HG02759 (cell line): Measurements from ENCODE around the gene ZNF69.
A peak's percentile ranks its signal among the peaks of the same experiment; 100 is the strongest.
"Not testable (repeated sequence)": the region's sequence is repeated elsewhere in the genome, so short reads cannot be mapped to it uniquely, and the experiment has no call there.

Source experiments
- ATAC-seq: cut with Tn5 transposase; IDR thresholded peaks from one replicate; pipeline ENCODE4 v1.9.1; 2021; ENCODE audit warnings: mild to moderate bottlenecking, moderate library complexity; ENCODE audit not compliant: unreplicated experiment

Gene ZNF69

DNA sequence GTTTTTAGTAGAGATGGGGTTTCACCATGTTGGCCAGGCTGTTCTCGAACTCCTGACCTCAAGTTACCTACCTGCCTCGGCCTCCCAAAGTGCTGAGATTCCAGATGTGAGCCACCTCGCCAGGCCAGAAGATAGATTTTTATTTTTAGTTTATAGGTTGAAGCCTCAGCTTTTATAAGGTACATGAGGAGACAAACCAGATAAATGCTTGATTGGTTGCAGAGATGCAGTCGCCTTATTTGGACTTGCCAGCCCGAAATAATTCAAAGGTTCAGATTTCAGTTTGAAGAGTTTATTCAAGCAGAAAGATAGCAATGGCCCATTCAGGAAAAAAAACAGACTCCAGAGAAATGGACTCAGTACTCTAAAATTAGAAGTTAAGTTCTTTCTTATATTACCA, 3.1 kb downstream of the ZNF69 start:
- ATAC-seq: no peak

DNA sequence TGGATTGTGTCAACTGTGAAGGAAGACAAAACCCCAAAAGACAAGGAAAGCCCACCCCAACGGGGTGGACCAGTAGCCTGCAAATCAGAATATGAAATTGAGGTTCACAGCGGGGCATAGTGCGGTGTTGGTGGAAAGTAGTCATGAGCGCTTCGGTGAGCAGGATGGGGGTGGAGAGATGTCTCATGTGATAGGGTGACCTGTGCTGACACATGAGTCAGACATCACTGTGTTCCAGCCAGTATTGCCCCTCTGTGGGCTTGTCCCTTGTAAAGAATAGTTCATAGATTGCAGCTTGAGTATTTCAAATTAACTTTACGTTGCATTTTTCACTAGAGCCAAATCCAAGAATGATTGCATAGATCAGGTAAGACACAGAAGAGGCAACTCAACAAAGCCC, 7.3 kb downstream of the ZNF69 start:
- no peak for ATAC-seq

DNA sequence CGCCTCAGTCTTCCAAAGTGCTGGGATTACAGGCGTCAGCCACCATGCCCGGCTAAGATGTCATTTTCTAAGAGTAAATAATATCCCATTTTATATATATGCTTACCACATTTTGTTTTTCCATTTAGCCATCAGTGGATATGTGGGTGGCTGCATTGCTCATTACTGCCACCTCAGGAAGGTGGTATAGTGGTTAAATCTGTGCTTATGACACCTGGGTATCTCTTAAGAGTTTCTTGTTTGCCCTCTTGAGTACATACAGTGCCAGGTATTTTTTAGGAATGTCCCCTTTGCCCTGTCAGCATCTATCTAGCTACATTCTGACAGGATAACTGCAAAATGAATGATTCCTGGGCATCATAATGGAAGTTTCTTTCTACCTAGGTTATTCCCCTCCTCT, 14.6 kb downstream of the ZNF69 start:
- ATAC-seq: no peak

DNA sequence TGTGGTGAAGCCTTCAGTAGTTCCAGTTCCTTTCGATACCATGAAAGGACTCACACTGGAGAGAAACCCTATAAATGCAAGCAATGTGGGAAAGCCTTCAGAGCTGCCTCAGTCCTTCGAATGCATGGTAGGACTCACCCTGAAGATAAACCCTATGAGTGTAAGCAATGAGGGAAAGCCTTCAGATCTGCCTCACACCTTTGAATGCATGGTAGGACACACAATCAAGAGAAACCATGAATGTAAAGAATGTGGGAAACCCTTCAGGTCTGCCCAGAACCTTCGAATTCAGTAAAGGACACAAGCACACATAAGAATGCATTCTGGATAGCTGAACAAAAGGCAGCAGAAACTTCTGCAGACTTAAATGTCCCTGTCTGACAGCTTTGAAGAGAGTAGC, 18.3 kb downstream of the ZNF69 start:
- no peak for ATAC-seq

DNA sequence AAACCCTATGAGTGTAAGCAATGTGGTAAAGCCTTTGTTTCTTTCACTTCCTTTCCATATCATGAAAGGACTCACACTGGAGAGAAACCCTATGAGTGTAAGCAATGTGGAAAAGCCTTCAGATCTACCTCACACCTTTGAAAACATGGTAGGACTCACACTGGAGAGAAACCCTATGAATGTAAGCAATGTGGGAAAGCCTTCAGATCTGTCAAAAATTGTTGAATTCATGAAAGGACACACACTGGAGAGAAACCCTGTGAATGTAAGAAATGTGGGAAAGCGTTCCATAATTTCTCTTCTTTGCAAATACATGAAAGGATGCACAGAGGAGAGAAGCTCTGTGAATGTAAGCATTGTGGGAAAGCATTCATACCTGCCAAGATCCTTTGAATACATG, 24.4 kb downstream of the ZNF69 start:
- not testable (repeated sequence) for ATAC-seq

DNA sequence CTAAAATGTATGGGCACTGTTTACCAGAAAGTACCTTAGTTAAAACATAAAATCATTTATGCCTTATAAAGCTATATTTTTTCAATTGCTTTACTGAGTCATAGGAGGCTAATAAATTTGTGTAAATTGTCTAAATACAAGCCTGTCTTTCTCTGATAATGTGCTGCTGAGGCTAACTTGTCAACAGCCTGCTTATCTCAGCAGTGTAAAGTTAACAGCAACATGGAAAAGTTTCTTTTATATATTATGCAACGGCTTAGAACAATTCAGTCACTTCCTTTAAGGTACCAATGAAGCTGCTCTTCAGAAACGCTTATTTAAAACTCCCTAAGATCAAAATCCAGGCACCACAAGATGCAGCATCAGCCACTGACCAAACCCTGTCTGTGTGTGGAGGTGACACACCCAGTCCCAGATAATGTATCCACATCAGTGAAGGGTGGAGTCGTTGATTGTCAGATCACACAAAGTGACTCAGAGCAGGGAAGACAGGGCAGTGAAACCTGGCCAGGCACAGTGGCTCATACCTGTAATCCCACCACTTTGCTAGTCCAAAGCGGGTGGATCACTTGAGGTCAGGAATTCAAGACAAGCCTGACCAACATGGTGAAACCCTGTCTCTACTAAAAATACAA, 27.0 kb downstream of the ZNF69 start:
- not testable (repeated sequence) for ATAC-seq

DNA sequence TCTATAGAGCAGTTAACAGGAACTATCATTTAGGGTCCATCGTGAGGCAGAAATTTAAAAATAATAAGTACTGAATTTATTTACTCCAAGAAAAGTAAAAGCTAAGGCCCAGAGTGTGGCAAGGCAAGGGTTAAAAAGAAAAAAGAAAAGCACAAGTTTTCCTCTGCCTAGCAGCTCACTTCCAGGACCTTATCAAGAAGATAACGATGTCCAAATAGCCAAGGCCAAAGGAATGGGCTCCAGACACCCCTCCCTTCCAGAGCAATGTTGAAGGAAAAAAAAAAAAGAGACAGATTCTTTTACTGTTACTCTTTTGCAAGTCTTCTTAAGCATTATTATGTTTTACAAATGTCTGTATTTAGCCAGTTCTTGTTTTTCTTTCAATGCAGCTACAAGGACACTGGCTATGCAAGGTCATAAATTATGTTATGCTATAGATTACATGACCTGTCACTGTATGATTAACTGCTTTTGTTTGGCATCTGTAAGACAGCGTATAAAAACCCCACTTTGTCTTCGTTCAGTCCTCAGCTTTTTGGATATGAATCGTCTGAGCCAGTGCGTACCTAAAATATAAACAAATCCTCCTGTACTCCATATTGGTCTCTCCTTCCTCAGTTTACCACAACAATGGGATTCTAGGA, 34.4 kb downstream of the ZNF69 start:
- ATAC-seq: no peak

DNA sequence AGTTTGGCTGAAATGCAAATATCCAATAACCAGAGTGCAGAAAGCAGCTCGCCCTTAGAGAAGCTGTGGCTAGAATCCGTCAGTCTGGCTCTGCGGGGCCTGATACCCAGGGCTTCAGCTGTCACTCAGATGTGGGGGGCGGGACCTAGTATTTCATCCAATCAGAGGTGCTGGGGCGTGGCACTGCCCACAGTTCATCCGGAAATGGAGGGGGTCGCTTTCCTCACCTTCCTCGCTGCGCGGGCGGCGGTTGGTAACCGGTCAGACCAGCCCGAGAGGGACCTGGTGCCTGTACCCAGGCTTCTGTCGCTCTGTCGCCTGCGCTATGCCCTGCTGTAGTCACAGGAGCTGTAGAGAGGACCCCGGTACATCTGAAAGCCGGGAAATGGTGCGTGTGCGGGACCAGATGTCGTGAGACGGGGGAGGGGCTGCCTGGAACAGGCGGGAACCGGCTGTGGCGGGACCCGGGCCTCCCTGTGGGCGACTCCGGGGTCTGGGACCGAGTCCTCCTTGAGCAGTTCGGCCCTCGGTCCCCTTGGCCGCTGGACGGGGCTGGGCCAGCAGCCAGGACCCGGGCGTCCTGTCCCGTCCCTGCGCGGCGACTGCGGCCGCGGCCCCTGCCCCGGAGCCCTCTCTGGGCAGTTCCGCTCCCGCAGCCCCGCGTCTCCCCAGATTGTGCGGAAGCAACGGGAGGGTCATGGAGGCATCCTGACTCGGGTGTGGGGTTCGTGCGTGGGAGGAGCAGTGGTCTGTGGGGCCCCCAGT, 37.5 kb downstream of the ZNF69 start, which contains the start of gene ZNF700:
TSS of gene ZNF700 (plus strand) at position 222 of the 765 bp plus-strand sequence. CDS start at position 326, 104 bp downstream.
- ATAC-seq: peak; percentile 84

DNA sequence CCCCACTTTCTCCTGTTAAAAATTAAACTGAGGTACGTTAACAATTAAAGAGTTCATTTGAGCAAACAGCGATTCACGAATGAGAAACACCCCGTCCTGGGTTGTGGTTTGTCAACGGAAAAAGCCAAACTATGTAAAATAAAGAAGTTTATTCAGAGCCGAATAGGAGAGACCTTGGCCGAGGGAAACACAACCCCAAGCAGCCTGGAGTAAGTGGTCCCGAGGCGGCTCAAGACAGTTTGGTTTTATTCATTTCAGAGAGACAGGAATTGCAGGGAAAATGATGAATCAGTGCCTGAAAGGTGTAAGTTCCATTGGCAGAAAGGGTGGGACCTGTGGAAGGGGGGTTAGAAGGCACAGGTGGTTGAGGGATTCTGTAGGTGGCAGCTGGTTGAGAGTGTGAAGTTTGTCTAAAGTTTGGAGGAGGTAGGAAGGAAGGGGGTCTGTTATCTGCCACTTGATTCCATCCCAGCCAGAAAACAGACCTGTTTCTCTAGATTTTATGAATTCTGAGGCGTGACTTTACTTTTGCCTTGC, 38.1 kb downstream of the ZNF69 start:
- ATAC-seq: not testable (repeated sequence)

DNA sequence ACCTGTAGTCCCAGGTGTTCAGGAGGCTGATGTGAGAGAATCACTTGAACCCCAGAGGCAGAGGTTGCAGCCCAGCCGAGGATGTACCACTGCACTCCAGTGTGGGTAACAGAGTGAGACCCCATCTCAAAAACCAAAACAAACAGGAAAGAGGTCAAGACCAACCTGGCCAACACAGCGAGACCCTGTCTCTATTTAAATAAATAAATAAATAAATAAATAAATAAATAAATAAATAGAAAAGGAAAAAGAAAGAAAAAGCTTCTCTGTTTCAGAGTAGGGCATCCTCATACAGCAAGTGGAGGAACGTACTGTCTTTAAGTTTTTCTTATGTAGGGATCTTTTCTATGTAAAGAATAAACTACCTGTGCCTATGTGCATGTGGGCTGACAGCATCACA, 39.6 kb downstream of the ZNF69 start:
- ATAC-seq: no peak

DNA sequence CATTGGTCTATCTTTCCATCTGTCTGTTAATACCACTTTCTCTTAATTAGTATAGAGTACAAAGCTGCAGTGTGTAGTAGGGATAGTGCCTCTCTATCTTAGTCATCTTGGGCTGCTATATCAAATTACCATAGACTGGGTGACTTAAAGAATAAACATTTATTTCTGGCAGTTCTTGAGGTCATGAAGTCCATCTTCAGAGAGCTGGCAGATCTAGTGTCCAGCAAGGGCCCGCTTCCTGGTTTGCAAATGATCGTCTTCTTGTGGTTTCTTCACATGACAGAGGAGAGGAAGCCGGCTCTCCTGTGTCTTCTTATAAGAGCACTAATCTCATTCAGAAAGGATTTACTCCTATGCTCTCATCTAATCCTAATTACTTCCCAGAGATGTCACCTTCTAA, 43.5 kb downstream of the ZNF69 start:
- no peak for ATAC-seq

DNA sequence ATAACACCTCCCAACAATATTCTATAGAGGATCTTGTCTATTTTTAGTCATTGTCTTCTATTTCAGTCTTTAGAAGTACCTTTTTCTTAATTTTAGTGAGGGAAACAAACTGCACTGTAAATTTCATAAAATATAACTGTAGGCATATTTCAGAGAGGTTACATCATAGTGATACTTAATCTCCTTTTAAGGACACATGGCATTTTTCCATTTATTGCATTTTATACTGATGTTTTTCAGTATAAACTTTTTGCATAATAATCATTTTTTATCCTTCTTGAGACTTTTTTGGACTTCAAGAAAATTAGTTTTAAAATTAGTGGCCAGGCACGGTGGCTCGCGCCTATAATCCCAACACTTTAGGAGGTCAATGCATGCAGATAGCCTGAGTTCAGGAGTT, 43.9 kb downstream of the ZNF69 start:
- ATAC-seq: no peak

DNA sequence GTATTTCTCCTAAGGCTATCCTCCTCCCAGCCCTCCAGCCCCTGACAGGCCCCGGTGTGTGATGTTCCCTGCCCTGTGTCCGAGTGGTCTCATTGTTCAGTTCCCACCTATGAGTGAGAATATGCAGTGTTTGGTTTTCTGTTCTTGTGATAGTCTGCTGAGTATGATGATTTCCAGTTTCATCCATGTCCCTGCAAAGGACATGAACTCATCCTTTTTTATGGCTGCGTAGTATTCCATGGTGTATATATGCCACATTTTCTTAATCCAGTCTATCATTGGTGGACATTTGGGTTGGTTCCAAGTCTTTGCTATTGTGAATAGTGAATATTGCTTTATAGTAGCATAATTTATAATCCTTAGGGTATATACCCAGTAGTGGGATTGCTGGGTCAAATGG, 48.2 kb downstream of the ZNF69 start:
- not testable (repeated sequence) for ATAC-seq

DNA sequence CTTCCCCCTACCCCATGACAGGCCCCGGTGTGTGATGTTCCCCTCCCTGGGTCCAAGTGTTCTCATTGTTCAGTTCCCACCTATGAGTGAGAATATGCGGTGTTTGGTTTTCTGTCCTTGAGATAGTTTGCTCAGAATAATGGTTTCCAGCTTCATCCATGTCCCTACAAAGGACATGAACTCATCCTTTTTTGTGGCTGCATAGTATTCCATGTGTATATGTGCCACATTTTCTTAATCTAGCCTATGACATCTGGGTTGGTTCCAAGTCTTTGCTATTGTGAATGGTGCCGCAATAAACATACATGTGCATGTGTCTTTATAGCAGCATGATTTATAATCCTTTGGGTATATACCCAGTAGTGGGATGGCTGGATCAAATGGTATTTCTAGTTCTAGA, 50.8 kb downstream of the ZNF69 start:
- not testable (repeated sequence) for ATAC-seq

DNA sequence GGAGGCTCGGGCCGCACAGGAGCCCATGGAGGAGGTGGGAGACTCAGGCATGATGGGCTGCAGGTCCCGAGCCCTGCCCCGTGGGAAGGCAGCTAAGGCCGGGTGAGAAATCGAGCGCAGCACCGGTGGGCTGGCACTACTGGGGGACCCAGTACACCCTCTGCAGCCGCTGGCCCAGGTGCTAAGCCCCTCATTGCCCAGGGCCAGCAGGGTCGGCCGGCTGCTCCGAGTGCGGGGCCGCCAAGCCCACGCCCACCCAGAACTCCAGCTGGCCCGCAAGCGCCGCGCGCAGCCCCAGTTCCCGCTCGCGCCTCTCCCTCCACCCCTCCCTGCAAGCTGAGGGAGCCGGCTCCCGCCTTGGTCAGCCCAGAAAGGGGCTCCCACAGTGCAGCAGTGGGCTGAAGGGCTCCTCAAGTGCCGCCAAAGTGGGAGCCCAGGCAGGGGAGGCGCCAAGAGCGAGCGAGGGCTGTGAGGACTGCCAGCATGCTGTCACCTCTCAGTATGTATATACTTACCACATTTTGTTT, 53.8 kb downstream of the ZNF69 start:
- ATAC-seq: not testable (repeated sequence)

DNA sequence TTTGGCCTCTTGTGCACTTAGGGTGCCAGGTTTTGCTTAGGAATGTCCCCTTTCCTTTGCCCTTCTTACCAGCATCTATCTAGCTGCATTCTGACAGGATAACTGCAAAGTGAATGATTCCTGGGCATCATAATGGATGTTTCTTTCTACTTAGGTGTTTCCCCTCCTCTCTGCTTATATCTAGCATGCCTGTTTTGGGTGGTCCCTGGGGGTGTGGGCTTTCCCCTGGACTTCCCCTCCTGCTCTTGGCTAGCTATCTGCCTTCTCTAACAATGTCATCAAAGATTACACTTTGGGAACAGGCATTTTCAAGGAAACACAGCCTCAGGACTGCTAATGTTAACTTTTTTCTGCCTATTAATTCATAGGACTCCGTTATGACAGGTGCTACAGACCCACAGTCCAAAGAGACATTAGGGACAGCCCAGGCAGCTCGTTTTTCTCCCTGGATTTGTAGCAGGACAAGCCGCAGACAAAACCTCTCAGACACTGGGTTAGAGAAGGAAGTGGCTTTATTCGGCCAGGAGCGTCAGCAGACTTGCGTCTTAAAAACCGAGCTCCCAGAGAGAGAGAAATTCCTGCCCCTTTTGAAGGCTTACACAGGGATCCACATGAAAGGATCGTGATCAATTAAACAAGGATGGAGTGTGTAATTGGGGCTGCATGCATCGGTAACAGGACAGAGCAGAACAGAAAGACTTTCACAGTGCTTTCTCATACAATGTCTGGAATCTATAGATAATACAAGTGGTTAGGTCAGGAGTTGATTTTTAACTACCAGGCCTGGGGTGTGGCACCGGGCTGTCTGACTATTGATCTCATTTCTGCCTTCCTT, 54.6 kb downstream of the ZNF69 start:
- no peak for ATAC-seq

DNA sequence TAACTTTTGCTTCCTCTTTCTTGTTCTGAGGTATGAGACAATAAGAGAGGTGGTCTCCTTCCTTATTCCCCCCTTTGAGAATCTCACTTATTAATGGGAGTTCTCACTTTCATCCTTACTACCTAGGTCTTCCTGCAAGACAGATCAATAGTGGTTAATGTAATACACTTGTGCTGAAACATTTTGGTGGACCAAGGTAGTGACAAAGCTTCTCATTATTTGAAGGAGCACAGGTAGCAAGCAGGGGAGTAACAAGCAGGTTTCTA, 55.2 kb downstream of the ZNF69 start:
- ATAC-seq: no peak

DNA sequence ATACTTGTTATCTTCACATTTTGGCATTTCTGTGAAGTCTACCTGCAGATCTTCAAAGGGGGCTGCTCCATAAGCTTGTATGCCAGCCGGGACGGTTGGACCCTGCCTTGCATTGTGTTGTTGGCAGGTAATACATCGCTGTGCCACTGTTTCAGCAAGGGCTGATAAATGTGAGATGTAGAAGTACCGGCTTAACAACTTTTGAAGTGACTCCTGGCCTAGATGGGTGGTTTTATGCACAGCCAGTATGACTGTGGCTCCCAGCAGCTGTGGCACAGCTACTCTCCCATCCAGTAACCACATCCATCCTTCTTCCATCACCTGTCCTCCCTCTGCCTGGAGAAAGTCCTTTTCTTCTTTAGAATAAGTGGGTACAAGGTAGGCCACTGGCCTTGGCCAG, 57.1 kb downstream of the ZNF69 start:
- ATAC-seq: no peak

DNA sequence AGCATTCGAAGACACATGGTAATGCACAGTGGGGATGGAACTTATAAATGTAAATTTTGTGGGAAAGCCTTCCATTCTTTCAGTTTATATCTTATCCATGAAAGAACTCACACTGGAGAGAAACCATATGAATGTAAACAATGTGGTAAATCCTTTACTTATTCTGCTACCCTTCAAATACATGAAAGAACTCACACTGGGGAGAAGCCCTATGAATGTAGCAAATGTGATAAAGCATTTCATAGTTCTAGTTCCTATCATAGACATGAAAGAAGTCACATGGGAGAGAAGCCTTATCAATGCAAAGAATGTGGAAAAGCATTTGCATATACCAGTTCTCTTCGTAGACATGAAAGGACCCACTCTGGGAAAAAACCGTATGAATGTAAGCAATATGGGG, 61.1 kb downstream of the ZNF69 start:
- no peak for ATAC-seq

DNA sequence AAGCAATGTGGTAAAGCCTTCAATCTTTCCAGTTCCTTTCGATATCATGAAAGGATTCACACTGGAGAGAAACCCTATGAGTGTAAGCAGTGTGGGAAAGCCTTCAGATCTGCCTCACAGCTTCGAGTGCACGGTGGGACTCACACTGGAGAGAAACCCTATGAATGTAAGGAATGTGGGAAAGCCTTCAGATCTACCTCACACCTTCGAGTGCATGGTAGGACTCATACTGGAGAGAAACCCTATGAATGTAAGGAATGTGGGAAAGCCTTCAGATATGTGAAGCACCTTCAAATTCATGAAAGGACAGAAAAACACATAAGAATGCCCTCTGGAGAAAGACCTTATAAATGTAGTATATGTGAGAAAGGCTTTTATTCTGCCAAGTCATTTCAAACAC, 61.6 kb downstream of the ZNF69 start:
- no peak for ATAC-seq

DNA sequence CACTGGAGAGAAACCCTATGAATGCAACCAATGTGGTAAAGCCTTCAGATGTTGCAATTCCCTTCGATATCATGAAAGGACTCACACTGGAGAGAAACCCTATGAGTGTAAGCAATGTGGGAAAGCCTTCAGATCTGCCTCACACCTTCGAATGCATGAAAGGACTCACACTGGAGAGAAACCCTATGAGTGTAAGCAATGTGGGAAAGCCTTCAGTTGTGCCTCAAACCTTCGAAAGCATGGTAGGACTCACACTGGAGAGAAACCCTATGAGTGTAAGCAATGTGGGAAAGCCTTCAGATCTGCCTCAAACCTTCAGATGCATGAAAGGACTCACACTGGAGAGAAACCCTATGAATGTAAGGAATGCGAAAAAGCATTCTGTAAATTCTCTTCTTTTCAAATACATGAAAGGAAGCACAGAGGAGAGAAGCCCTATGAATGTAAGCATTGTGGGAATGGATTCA, 62.1 kb downstream of the ZNF69 start:
- not testable (repeated sequence) for ATAC-seq
